HepG2 (cell line): ENCODE results near the gene VPS50. TPM values are rescaled to one million over a fixed set of nuclear protein-coding genes. Genes with fewer than 3 reads are reported as not detected.

ENCODE experiments used
- ATAC-seq: fragments of 200-7000 bp; cut with Tn5 transposase; 3 replicates; pipeline ENCODE4 v1.9.1; 2020; ENCODE audit warnings: mild to moderate bottlenecking, moderate library complexity
- BruUV-seq: library from RNA; stranded (reverse); fragments of 400-500 nt; replicated peaks from 2 replicates; lab custom pipeline; 2021; lab: Mats Ljungman, UMichigan
- CTCF ChIA-PET: fragments of 300-600 bp; formaldehyde crosslinking; extraction: SDS; loops from one replicate; lab custom pipeline; 2021; ENCODE audit warnings: low total read pairs, inconsistent platforms, low intra/inter-chr PET ratio; lab: Yijun Ruan, JAX
- POLR2A ChIA-PET: fragments of 350-600 bp; sonication (Branson Sonifier 250); formaldehyde crosslinking; loops from one replicate; lab custom pipeline; 2020; ENCODE audit warnings: antibody characterized with exemption, inconsistent platforms; lab: Yijun Ruan, JAX
- DNase-seq: peaks from one replicate; pipeline ENCODE4 v3.0.0-alpha.2; 2015; ENCODE audit warnings: low spot score
- FAIRE-seq: peaks from 3 replicates; lab custom pipeline; 2011; peaks lifted over from hg19 to GRCh38; lab: Jason Lieb, UNC
- H2AFZ ChIP-seq: one replicate; pipeline ENCODE4 v1.6.1; 2011; ENCODE audit warnings: low read length, inconsistent platforms
- H3K27ac ChIP-seq: fragments of 300-600 bp; 3 replicates; pipeline ENCODE4 v1.8.0; 2011; ENCODE audit warnings: mixed run types, mild to moderate bottlenecking, mixed read lengths, low read length, inconsistent platforms; ENCODE audit not compliant: insufficient read depth; ENCODE audit errors: extremely low read length
- H3K27me3 ChIP-seq, 2 experiments: fragments of 200-600 bp in 1 of 2; 2 replicates in 1 of 2; 3 replicates in 1 of 2; pipeline versions ENCODE4 v1.6.0 to v1.8.0; 2011; ENCODE audit warnings: low read length in 2 of 2, mild to moderate bottlenecking in 2 of 2, moderate library complexity in 2 of 2, inconsistent platforms in 1 of 2; ENCODE audit not compliant: insufficient read depth in 2 of 2, control insufficient read depth in 1 of 2
- H3K36me3 ChIP-seq, 2 experiments: fragments of 200-600 bp in 1 of 2; replicated peaks in 1 of 2; 2 replicates in 1 of 2; 3 replicates in 1 of 2; pipeline versions ENCODE4 v1.5.1 to v1.8.0; 2011; ENCODE audit warnings: low read length in 2 of 2, inconsistent platforms in 1 of 2; ENCODE audit not compliant: insufficient read depth in 2 of 2, control insufficient read depth in 1 of 2
- H3K4me1 ChIP-seq: 2 replicates; pipeline ENCODE4 v1.5.1; 2012; ENCODE audit warnings: low read length, inconsistent platforms; ENCODE audit not compliant: insufficient read depth
- H3K4me2 ChIP-seq: 2 replicates; pipeline ENCODE4 v1.6.0; 2011; ENCODE audit warnings: low read depth, low read length, inconsistent platforms
- H3K4me3 ChIP-seq, 3 experiments: fragments of 200-600 bp in 1 of 3; sonication (generic), shearing (Covaris generic) in 1 of 3; replicated peaks in 1 of 3; 2 replicates each; pipeline ENCODE4 v1.5.1; 2011 to 2016; ENCODE audit warnings: low read length in 3 of 3, inconsistent platforms in 2 of 3, low read depth in 2 of 3, mild to moderate bottlenecking in 2 of 3, control low read depth in 1 of 3, mixed read lengths in 1 of 3; ENCODE audit not compliant: insufficient read depth in 1 of 3
- H3K79me2 ChIP-seq: one replicate; pipeline ENCODE4 v1.6.1; 2011; ENCODE audit warnings: low read length, inconsistent platforms; ENCODE audit not compliant: insufficient read depth
- H3K9ac ChIP-seq: 2 replicates; pipeline ENCODE4 v1.6.0; 2011; ENCODE audit warnings: mild to moderate bottlenecking, low read depth, low read length, inconsistent platforms; ENCODE audit not compliant: insufficient read depth
- H3K9me3 ChIP-seq: 2 replicates; pipeline ENCODE4 v1.5.1; 2012; ENCODE audit warnings: mild to moderate bottlenecking, low read length
- H4K20me1 ChIP-seq: 2 replicates; pipeline ENCODE4 v1.6.0; 2011; ENCODE audit warnings: inconsistent platforms, mild to moderate bottlenecking, low read length, moderate library complexity; ENCODE audit not compliant: insufficient read depth
- SCMH1 ChIP-seq: sonication (generic); formaldehyde crosslinking; IDR thresholded peaks from 2 replicates; pipeline ENCODE4 v1.9.0; 2021; ENCODE audit warnings: missing genetic modification reagents, mild to moderate bottlenecking, borderline replicate concordance
- SNAI1 ChIP-seq: sonication (generic); formaldehyde crosslinking; IDR thresholded peaks from 2 replicates; pipeline ENCODE4 v1.5.0; 2020; ENCODE audit warnings: mild to moderate bottlenecking, missing genetic modification reagents, borderline replicate concordance
- ZFP1 ChIP-seq: IDR thresholded peaks from 2 replicates; pipeline ENCODE4 v1.6.1; 2016
- ZNF678 ChIP-seq: sonication (generic); formaldehyde crosslinking; IDR thresholded peaks from 2 replicates; pipeline ENCODE4 v1.4.0; 2020; ENCODE audit warnings: mild to moderate bottlenecking, missing genetic modification reagents
- WGBS: methylation state at CpG from one replicate; pipeline ENCODE4 v1.1.6; 2017; ENCODE audit warnings: low lambda C conversion rate; 5-methylcytosine and 5-hydroxymethylcytosine counted together
- in situ Hi-C: cut with HindIII; loops from 2 replicates; pipeline ENCODE4 v1.10.0; 2017; ENCODE audit warnings: low pct_unique_long_range_greater_than_20kb; ENCODE audit not compliant: extremely low pct_ligation_motif_present
- intact Hi-C: fragments of 100-400 bp; cut with micrococcal nuclease; formaldehyde crosslinking; loops from one replicate; pipeline ENCODE4 v1.10.0; 2022; ENCODE audit not compliant: unreplicated experiment
- polyA plus RNA-seq, 8 experiments: library from polyadenylated mRNA; depleted of rRNA in 3 of 8; stranded (reverse) in 7 of 8; unstranded in 1 of 8; fragments of >200 nt; fragmentation: Illumina TruSeq in 4 of 8; extraction: Trizol in 4 of 8; gene quantifications; 2 replicates each; pipeline versions ENCODE4 v1.2.1 to v1.2.3, GENCODE V29; 2011 to 2016; ENCODE audit warnings: low read depth in 4 of 8, missing spikeins in 1 of 8, mixed read lengths in 1 of 8; ENCODE audit not compliant: insufficient read depth in 1 of 8
- total RNA-seq, 5 experiments: library from RNA; depleted of rRNA; stranded (reverse); fragments of >200 nt; fragmentation: Illumina TruSeq; extraction: Trizol; gene quantifications; 2 replicates each; pipeline ENCODE4 v1.2.3, GENCODE V29; 2016; ENCODE audit warnings: low read depth in 1 of 5
- TF ChIP-seq, protein P1 (sequence below): sonication (generic); formaldehyde crosslinking; IDR thresholded peaks from 2 replicates; pipeline ENCODE4 v1.5.1; 2020; ENCODE audit warnings: mild to moderate bottlenecking, missing genetic modification reagents, borderline replicate concordance
- TF ChIP-seq, protein P2 (sequence below): sonication (generic); formaldehyde crosslinking; conservative IDR thresholded peaks from 2 replicates; pipeline ENCODE4 v1.8.0; 2022; ENCODE audit warnings: low read depth, missing genetic modification reagents
- TF ChIP-seq, protein P3 (sequence below): sonication (generic); formaldehyde crosslinking; IDR thresholded peaks from 2 replicates; pipeline ENCODE4 v1.8.0; 2022; ENCODE audit warnings: mild to moderate bottlenecking, missing genetic modification reagents
- TF ChIP-seq, protein P4 (sequence below): sonication (generic); formaldehyde crosslinking; IDR thresholded peaks from 2 replicates; pipeline ENCODE4 v1.4.0; 2020; ENCODE audit warnings: missing genetic modification reagents

VPS50 gene
- total and polyA plus RNA-seq, 2 of the 13 experiments (the other 11 are each of a cell fraction or from before 2014, with no cell fraction given) = 10.3 to 20.4 TPM

DNA sequence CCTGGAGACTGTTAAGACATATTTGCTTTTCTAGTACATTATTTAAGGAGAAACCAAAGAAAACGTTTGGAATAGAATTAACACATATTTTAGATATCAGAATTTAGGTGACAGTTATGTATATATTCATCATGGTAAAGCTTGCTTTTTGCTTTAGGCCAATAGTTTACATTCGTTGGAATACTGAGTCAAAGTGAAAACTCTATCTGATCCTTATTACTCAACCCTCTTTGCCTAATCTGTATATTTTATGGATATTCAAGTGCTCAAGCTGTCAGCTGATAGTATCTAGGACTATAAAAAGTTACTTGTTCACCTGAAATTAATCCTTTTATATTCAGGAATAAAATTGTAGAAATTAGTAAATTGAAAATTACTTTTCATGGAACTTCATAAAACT, 61.1 kb downstream of the VPS50 start (continued):
- TF ChIP-seq, protein P1, sequence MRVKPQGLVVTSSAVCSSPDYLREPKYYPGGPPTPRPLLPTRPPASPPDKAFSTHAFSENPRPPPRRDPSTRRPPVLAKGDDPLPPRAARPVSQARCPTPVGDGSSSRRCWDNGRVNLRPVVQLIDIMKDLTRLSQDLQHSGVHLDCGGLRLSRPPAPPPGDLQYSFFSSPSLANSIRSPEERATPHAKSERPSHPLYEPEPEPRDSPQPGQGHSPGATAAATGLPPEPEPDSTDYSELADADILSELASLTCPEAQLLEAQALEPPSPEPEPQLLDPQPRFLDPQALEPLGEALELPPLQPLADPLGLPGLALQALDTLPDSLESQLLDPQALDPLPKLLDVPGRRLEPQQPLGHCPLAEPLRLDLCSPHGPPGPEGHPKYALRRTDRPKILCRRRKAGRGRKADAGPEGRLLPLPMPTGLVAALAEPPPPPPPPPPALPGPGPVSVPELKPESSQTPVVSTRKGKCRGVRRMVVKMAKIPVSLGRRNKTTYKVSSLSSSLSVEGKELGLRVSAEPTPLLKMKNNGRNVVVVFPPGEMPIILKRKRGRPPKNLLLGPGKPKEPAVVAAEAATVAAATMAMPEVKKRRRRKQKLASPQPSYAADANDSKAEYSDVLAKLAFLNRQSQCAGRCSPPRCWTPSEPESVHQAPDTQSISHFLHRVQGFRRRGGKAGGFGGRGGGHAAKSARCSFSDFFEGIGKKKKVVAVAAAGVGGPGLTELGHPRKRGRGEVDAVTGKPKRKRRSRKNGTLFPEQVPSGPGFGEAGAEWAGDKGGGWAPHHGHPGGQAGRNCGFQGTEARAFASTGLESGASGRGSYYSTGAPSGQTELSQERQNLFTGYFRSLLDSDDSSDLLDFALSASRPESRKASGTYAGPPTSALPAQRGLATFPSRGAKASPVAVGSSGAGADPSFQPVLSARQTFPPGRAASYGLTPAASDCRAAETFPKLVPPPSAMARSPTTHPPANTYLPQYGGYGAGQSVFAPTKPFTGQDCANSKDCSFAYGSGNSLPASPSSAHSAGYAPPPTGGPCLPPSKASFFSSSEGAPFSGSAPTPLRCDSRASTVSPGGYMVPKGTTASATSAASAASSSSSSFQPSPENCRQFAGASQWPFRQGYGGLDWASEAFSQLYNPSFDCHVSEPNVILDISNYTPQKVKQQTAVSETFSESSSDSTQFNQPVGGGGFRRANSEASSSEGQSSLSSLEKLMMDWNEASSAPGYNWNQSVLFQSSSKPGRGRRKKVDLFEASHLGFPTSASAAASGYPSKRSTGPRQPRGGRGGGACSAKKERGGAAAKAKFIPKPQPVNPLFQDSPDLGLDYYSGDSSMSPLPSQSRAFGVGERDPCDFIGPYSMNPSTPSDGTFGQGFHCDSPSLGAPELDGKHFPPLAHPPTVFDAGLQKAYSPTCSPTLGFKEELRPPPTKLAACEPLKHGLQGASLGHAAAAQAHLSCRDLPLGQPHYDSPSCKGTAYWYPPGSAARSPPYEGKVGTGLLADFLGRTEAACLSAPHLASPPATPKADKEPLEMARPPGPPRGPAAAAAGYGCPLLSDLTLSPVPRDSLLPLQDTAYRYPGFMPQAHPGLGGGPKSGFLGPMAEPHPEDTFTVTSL = no peak
- TF ChIP-seq ZFP1 (CRISPR knock-in tag) (no peak), SCMH1 (CRISPR knock-in tag) (no peak), SNAI1 (no peak), ZNF678 (no peak)
- TF ChIP-seq, protein P2, sequence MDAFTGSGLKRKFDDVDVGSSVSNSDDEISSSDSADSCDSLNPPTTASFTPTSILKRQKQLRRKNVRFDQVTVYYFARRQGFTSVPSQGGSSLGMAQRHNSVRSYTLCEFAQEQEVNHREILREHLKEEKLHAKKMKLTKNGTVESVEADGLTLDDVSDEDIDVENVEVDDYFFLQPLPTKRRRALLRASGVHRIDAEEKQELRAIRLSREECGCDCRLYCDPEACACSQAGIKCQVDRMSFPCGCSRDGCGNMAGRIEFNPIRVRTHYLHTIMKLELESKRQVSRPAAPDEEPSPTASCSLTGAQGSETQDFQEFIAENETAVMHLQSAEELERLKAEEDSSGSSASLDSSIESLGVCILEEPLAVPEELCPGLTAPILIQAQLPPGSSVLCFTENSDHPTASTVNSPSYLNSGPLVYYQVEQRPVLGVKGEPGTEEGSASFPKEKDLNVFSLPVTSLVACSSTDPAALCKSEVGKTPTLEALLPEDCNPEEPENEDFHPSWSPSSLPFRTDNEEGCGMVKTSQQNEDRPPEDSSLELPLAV (CRISPR knock-in tag) = no peak

DNA sequence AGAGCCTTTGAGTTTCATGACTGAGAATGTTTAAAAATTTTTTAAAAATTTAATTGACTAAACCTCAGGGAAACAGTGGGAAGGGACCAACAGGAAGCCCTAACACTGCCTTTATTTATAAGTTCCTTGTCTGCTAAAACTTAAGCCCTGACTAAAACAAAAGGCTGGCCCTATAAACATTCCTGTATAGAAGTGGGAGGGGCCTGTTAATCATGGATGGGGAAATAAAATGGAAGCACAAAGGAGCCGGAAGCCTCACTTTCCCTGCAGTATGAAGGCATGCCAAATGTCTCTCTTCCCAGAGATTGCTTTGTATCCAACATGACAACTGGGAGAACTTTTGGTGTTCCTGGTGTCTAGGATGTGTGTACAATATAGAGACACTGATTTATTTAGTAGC, 66.0 kb downstream of the VPS50 start:
- FAIRE-seq (no peak), ATAC-seq (no peak), DNase-seq (no peak)
- H4K20me1 ChIP-seq = no peaks in the 10 kb centered on the region
- H2AFZ ChIP-seq = no peak overlapping the region
- no peaks in the 10 kb centered on the region for H3K36me3 ChIP-seq
- no peak overlapping the region for H3K9ac ChIP-seq
- H3K27ac ChIP-seq = no peak overlapping the region
- H3K27me3 ChIP-seq = no peaks in the 10 kb centered on the region
- no peaks in the 10 kb centered on the region for H3K4me1 ChIP-seq
- ChIA-PET CTCF (no interaction called here), POLR2A (no interaction called here)
- TSS peak; percentile 38 for BruUV-seq
- no peak overlapping the region for H3K4me3 ChIP-seq
- TF ChIP-seq, protein P3, sequence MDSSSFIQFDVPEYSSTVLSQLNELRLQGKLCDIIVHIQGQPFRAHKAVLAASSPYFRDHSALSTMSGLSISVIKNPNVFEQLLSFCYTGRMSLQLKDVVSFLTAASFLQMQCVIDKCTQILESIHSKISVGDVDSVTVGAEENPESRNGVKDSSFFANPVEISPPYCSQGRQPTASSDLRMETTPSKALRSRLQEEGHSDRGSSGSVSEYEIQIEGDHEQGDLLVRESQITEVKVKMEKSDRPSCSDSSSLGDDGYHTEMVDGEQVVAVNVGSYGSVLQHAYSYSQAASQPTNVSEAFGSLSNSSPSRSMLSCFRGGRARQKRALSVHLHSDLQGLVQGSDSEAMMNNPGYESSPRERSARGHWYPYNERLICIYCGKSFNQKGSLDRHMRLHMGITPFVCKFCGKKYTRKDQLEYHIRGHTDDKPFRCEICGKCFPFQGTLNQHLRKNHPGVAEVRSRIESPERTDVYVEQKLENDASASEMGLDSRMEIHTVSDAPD (CRISPR knock-in tag) = no peak
- TF ChIP-seq, protein P4, sequence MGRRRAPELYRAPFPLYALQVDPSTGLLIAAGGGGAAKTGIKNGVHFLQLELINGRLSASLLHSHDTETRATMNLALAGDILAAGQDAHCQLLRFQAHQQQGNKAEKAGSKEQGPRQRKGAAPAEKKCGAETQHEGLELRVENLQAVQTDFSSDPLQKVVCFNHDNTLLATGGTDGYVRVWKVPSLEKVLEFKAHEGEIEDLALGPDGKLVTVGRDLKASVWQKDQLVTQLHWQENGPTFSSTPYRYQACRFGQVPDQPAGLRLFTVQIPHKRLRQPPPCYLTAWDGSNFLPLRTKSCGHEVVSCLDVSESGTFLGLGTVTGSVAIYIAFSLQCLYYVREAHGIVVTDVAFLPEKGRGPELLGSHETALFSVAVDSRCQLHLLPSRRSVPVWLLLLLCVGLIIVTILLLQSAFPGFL (CRISPR knock-in tag) = no peak
- H3K4me2 ChIP-seq = no peak overlapping the region
- H3K79me2 ChIP-seq = no peaks in the 10 kb centered on the region
- in situ Hi-C loops = no loop called here
- 100% methylated on average over 1 of the region's 1 CpG for WGBS
- no peaks in the 10 kb centered on the region for H3K9me3 ChIP-seq
- intact Hi-C loops = no loop called here
